A673 (cell line): ENCODE results near the gene DNASE1. TPM values are rescaled to one million over a fixed set of nuclear protein-coding genes. Genes with fewer than 3 reads are reported as not detected.

ENCODE experiments used
- BruUV-seq: library from RNA; stranded (reverse); fragments of 400-500 nt; replicated peaks from 2 replicates; lab custom pipeline; 2021; lab: Mats Ljungman, UMichigan
- CTCF ChIA-PET: fragments of 300-600 bp; sonication (Branson Sonifier 250); formaldehyde crosslinking; loops from one replicate; lab custom pipeline; 2022; ENCODE audit warnings: antibody characterized with exemption; lab: Charles Lee
- POLR2A ChIA-PET: fragments of 300-600 bp; sonication (Branson Sonifier 250); formaldehyde crosslinking; loops from one replicate; lab custom pipeline; 2022; ENCODE audit warnings: antibody characterized with exemption; ENCODE audit not compliant: low non-redundant PET; lab: Charles Lee
- DNase-seq: peaks from one replicate; pipeline ENCODE4 v3.0.0-alpha.2; 2015; ENCODE audit warnings: low spot score
- H3K27ac ChIP-seq: fragments of 200-600 bp; sonication (generic); 2 replicates; pipeline ENCODE4 v1.5.1; 2016; ENCODE audit warnings: mixed run types, low read depth, mild to moderate bottlenecking, mixed read lengths, antibody characterized with exemption, low read length; ENCODE audit not compliant: poor library complexity, severe bottlenecking
- H3K27me3 ChIP-seq: fragments of 200-600 bp; sonication (generic); replicated peaks from 2 replicates; pipeline ENCODE4 v1.6.1; 2017; ENCODE audit warnings: mixed run types, low read depth, mild to moderate bottlenecking, mixed read lengths, antibody characterized with exemption, low read length; ENCODE audit not compliant: insufficient read depth, poor library complexity
- H3K36me3 ChIP-seq: fragments of 200-600 bp; sonication (generic); 2 replicates; pipeline ENCODE4 v1.6.1; 2016; ENCODE audit warnings: mixed run types, mild to moderate bottlenecking, mixed read lengths, antibody characterized with exemption, low read length; ENCODE audit not compliant: insufficient read depth, poor library complexity, severe bottlenecking
- H3K4me1 ChIP-seq: fragments of 200-600 bp; sonication (generic); 2 replicates; pipeline ENCODE4 v1.6.1; 2017; ENCODE audit warnings: mixed run types, mild to moderate bottlenecking, mixed read lengths, antibody characterized with exemption, low read length; ENCODE audit not compliant: insufficient read depth, poor library complexity, severe bottlenecking
- H3K4me3 ChIP-seq: fragments of 200-600 bp; sonication (generic); 2 replicates; pipeline ENCODE4 v1.5.1; 2016; ENCODE audit warnings: low read depth, mixed run types, mild to moderate bottlenecking, mixed read lengths, low read length; ENCODE audit not compliant: poor library complexity, severe bottlenecking
- H3K9me3 ChIP-seq: fragments of 200-600 bp; sonication (generic); 2 replicates; pipeline ENCODE4 v1.6.1; 2016; ENCODE audit warnings: mixed run types, low read depth, mild to moderate bottlenecking, mixed read lengths, antibody characterized with exemption, low read length; ENCODE audit not compliant: poor library complexity, severe bottlenecking
- EZH2 ChIP-seq: fragments of 200-600 bp; sonication (generic); IDR thresholded peaks from 2 replicates; pipeline ENCODE4 v1.6.1; 2017; ENCODE audit warnings: borderline replicate concordance, low read depth, mild to moderate bottlenecking, mixed read lengths, antibody characterized with exemption, low read length; ENCODE audit not compliant: poor library complexity, severe bottlenecking
- intact Hi-C: fragments of 100-400 bp; cut with micrococcal nuclease; formaldehyde crosslinking; loops from one replicate; pipeline ENCODE4 v1.10.0; 2022; ENCODE audit not compliant: unreplicated experiment
- total RNA-seq: library from RNA; stranded (reverse); gene quantifications from 2 replicates; pipeline ENCODE4 v1.2.3, GENCODE V29; 2021
- TF ChIP-seq, protein P1 (sequence below): fragments of 300-800, 200-600 bp; sonication (generic); conservative IDR thresholded peaks from 2 replicates; pipeline ENCODE4 v1.5.1; 2017; ENCODE audit warnings: low read depth, mild to moderate bottlenecking, antibody characterized with exemption, low read length, moderate library complexity, mixed read lengths

DNASE1 gene
- total RNA-seq, 1 experiment from 2014 or later = 17.9 TPM

DNA sequence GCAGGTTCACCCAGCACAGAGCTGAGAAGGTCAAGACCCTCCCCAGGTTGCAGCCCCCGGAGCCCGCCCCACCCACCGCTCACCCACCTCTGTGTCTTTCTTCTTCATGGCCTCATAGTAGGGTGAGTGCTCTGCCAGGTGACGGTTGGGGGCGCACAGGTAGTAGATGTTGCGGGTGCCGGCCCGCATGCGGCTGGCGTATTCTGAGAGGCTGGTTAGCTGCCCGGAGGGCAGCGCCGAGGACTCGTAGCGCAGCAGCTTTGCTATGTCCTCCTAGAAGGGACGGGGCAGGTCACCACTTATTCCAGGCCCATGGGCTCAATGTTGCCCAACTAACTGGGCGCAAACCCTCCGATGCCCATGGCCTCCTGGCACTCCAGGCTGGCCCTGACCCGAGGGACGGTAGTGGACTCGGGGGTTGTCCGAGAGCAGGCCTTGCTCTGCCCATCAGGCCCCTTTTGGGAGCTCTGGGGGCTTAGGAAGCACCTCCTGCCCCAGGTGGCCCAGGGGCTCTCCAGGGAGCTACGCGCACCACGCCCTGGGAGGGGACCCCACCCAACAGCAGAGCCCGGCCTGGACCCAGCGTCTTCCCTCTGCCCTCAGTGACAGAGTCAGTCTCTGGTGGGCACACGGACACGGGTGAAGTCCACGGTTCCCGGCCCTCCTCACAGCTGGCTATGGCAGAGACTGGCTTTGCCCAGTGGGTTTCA lies 9.9 kb downstream of the DNASE1 start:
- ChIA-PET CTCF (no interaction called here), POLR2A (no interaction called here)
- BruUV-seq = no TSS peak
- H3K9me3 ChIP-seq = no peaks in the 10 kb centered on the region
- no peak overlapping the region for H3K27ac ChIP-seq
- H3K36me3 ChIP-seq = peaks cover 81% of the 10 kb centered on the region
- intact Hi-C loops = no loop called here
- DNase-seq = no peak
- H3K27me3 ChIP-seq = no peaks in the 10 kb centered on the region
- no peak overlapping the region for H3K4me3 ChIP-seq
- no peaks in the 10 kb centered on the region for H3K4me1 ChIP-seq
- TF ChIP-seq EZH2 = no peak
- TF ChIP-seq, protein P1, sequence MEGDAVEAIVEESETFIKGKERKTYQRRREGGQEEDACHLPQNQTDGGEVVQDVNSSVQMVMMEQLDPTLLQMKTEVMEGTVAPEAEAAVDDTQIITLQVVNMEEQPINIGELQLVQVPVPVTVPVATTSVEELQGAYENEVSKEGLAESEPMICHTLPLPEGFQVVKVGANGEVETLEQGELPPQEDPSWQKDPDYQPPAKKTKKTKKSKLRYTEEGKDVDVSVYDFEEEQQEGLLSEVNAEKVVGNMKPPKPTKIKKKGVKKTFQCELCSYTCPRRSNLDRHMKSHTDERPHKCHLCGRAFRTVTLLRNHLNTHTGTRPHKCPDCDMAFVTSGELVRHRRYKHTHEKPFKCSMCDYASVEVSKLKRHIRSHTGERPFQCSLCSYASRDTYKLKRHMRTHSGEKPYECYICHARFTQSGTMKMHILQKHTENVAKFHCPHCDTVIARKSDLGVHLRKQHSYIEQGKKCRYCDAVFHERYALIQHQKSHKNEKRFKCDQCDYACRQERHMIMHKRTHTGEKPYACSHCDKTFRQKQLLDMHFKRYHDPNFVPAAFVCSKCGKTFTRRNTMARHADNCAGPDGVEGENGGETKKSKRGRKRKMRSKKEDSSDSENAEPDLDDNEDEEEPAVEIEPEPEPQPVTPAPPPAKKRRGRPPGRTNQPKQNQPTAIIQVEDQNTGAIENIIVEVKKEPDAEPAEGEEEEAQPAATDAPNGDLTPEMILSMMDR = no peak

DNA sequence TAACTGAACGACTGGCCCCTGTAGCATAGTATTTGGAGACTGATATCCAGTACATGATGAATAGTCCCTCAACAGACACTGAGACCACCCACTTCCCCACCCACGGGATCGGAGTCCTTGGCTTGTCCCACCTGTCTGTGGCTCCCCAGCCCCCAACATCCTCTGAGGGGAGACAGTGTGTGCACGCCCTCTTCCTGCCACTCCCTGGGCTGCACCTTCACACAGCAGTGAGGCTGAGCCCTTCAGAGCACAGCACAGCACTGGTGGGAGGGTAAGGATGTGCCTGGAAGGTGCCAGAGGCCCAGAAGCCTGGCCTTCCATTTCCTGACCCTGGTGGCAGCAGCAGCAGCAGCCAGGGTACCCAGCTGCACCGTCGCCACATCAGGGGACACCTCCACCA lies 11.0 kb downstream of the DNASE1 start:
- no peaks in the 10 kb centered on the region for H3K27me3 ChIP-seq
- no peak overlapping the region for H3K4me3 ChIP-seq
- no peaks in the 10 kb centered on the region for H3K9me3 ChIP-seq
- H3K27ac ChIP-seq = no peak overlapping the region
- ChIA-PET POLR2A (no interaction called here), CTCF (interaction anchor here (0.5 kb wide), 1 partner anchor 275 kb away, joined by 4 read pairs; no protein-coding TSS in a partner anchor)
- H3K4me1 ChIP-seq = no peaks in the 10 kb centered on the region
- no peak for DNase-seq
- intact Hi-C loops = no loop called here
- no peak for TF ChIP-seq EZH2
- TF ChIP-seq, protein P1 = no peak
- peaks cover 75% of the 10 kb centered on the region for H3K36me3 ChIP-seq
- BruUV-seq = no TSS peak

DNA sequence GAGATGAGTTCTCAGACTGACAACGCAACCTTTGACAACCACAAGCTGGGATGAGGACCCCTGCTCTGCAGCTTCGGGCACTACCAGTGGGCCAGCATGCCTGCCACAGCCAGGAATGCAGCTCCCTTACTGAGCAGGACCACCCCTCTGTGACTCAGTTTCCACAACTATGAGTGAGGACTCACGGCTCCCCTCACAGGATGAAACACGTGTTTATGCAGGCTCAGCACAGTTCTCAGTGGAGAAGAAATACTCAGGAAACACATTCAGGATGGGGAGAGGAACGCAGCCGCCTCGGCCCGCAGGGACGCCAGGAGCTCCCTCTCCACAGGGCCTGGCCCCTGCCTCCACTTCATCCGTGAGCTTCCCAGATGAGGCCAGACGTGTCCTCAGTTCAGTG lies 14.1 kb downstream of the DNASE1 start:
- H3K9me3 ChIP-seq = no peaks in the 10 kb centered on the region
- no peak for TF ChIP-seq EZH2
- TF ChIP-seq, protein P1 = no peak
- no peak overlapping the region for H3K4me3 ChIP-seq
- H3K4me1 ChIP-seq = no peaks in the 10 kb centered on the region
- ChIA-PET CTCF (no interaction called here), POLR2A (no interaction called here)
- peaks cover 63% of the 10 kb centered on the region for H3K36me3 ChIP-seq
- H3K27me3 ChIP-seq = no peaks in the 10 kb centered on the region
- intact Hi-C loops = no loop called here
- BruUV-seq = no TSS peak
- DNase-seq = no peak
- H3K27ac ChIP-seq = no peak overlapping the region
